HG02938 (cell line): ENCODE measurements around the gene PPP1R37.

Source experiments
- ATAC-seq: cut with Tn5 transposase; IDR thresholded peaks from one replicate; pipeline ENCODE4 v1.9.1; 2021; ENCODE audit warnings: mild to moderate bottlenecking, moderate library complexity; ENCODE audit not compliant: unreplicated experiment

The PPP1R37 gene

GRCh38 chr19:45092747-45093678 lies at the start of gene PPP1R37:
PPP1R37 (plus strand) TSS chr19:45093179; CDS start chr19:45093326, 147 bp downstream.
- ATAC-seq = no peak

GRCh38 chr19:45045671-45046353 lies 47.2 kb upstream of the PPP1R37 start:
- ATAC-seq = no peak

GRCh38 chr19:45046355-45046754 lies 46.6 kb upstream of the PPP1R37 start:
- no peak for ATAC-seq

- ATAC-seq = no peak
These were observed 45.7 kb upstream of the PPP1R37 start for GRCh38 chr19:45047188-45047797.

GRCh38 chr19:45049073-45049736 lies 43.8 kb upstream of the PPP1R37 start:
- no peak for ATAC-seq

GRCh38 chr19:45050036-45050435 lies 42.9 kb upstream of the PPP1R37 start:
- ATAC-seq = no peak

GRCh38 chr19:45051929-45052579 lies 40.9 kb upstream of the PPP1R37 start:
- ATAC-seq = no peak

GRCh38 chr19:45056831-45057230 lies 36.1 kb upstream of the PPP1R37 start:
- no peak for ATAC-seq

GRCh38 chr19:45057444-45057843 lies 35.5 kb upstream of the PPP1R37 start:
- no peak for ATAC-seq

GRCh38 chr19:45058622-45059159 lies 34.3 kb upstream of the PPP1R37 start:
- ATAC-seq = no peak

- no peak for ATAC-seq
These were observed 33.6 kb upstream of the PPP1R37 start for GRCh38 chr19:45059258-45059965.

GRCh38 chr19:45061965-45062364 lies 31.0 kb upstream of the PPP1R37 start:
- ATAC-seq = no peak

- no peak for ATAC-seq
These were observed 28.9 kb upstream of the PPP1R37 start for GRCh38 chr19:45063851-45064801.

GRCh38 chr19:45066921-45067661 lies 25.9 kb upstream of the PPP1R37 start:
- no peak for ATAC-seq

GRCh38 chr19:45068041-45068440 lies 24.9 kb upstream of the PPP1R37 start:
- ATAC-seq = no peak

- ATAC-seq = no peak
These were observed 23.9 kb upstream of the PPP1R37 start for GRCh38 chr19:45069056-45069455.

- no peak for ATAC-seq
These were observed 22.8 kb upstream of the PPP1R37 start for GRCh38 chr19:45070214-45070613.
